ENCODE data around the gene PARP9.

The PARP9 gene

GRCh38 chr3:122553171-122553570 lies 10.9 kb downstream of the PARP9 start:
- Histone ChIP-seq H3K9me2 (ENCODE audit: low read depth, low read length) (no peaks in the 10 kb centered on the region), H3K9ac (ENCODE audit: low read length) (no peak overlapping the region), H3K4me3 (ENCODE audit: low read depth, low read length, poor library complexity, severe bottlenecking) (no peak overlapping the region), H3F3A (ENCODE audit: insufficient read depth, low read length) (no peaks in the 10 kb centered on the region), H3K36me3 (ENCODE audit: insufficient read depth, low read length) (no peaks in the 10 kb centered on the region), H4K20me1 (ENCODE audit: insufficient read depth, low read length) (no peaks in the 10 kb centered on the region), H3K4me2 (ENCODE audit: low read length) (no peak overlapping the region), H3K4me1 (ENCODE audit: insufficient read depth, low read length, severe bottlenecking) (no peaks in the 10 kb centered on the region), H3K79me2 (ENCODE audit: insufficient read depth, low read length) (no peaks in the 10 kb centered on the region), H3K27me3 (ENCODE audit: insufficient read depth, low read length) (no peaks in the 10 kb centered on the region), H3K9me3 (ENCODE audit: low read length) (no peaks in the 10 kb centered on the region), H2AFZ (ENCODE audit: low read length) (no peak overlapping the region), H3K27ac (ENCODE audit: low read depth, low read length, poor library complexity, severe bottlenecking) (no peak overlapping the region)
- TF ChIP-seq EZH2 (IDR thresholded peaks at IDR 0.05; ENCODE audit: borderline replicate concordance, low read length) (no peak), CTCF (IDR thresholded peaks at IDR 0.05; ENCODE audit: low read length) (no peak)

DNA sequence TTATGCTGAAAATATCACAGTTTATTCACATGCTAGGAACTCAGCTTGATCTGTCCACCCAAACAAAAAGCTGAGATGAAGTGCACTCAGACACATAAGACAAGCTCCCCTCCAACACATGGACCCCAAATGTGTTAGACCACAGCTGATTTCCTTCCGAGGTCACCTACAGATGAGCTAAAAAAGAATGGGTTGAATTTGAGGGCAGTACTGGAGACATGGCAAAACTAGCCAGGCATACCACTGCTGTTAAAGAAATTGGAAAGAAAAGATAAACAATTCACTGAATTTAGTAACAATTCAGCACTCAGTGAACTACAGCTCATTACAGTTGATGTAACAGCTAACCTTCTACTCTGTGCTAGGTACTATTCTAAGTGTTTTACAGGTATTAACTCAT lies 15.5 kb downstream of the PARP9 start:
- Histone ChIP-seq H4K20me1 (ENCODE audit: insufficient read depth, low read length) (no peaks in the 10 kb centered on the region), H3K36me3 (ENCODE audit: insufficient read depth, low read length) (no peaks in the 10 kb centered on the region), H3K9ac (ENCODE audit: low read length) (no peak overlapping the region), H3K27me3 (ENCODE audit: insufficient read depth, low read length) (no peaks in the 10 kb centered on the region), H3K27ac (ENCODE audit: low read depth, low read length, poor library complexity, severe bottlenecking) (no peak overlapping the region), H3K4me1 (ENCODE audit: insufficient read depth, low read length, severe bottlenecking) (no peaks in the 10 kb centered on the region), H3K9me2 (ENCODE audit: low read depth, low read length) (no peaks in the 10 kb centered on the region), H2AFZ (ENCODE audit: low read length) (no peak overlapping the region), H3K9me3 (ENCODE audit: low read length) (no peaks in the 10 kb centered on the region), H3K79me2 (ENCODE audit: insufficient read depth, low read length) (no peaks in the 10 kb centered on the region), H3K4me2 (ENCODE audit: low read length) (no peak overlapping the region), H3K4me3 (ENCODE audit: low read depth, low read length, poor library complexity, severe bottlenecking) (no peak overlapping the region), H3F3A (ENCODE audit: insufficient read depth, low read length) (no peaks in the 10 kb centered on the region)
- TF ChIP-seq EZH2 (IDR thresholded peaks at IDR 0.05; ENCODE audit: borderline replicate concordance, low read length), result no peak

GRCh38 chr3:122548076-122548475 lies 16.0 kb downstream of the PARP9 start:
- TF ChIP-seq EZH2 (IDR thresholded peaks at IDR 0.05; ENCODE audit: borderline replicate concordance, low read length) (no peak), CTCF (IDR thresholded peaks at IDR 0.05; ENCODE audit: low read length) (no peak)
- Histone ChIP-seq H3K36me3 (ENCODE audit: insufficient read depth, low read length) (no peaks in the 10 kb centered on the region), H3K27ac (ENCODE audit: low read depth, low read length, poor library complexity, severe bottlenecking) (no peak overlapping the region), H3K4me3 (ENCODE audit: low read depth, low read length, poor library complexity, severe bottlenecking) (no peak overlapping the region), H3K9ac (ENCODE audit: low read length) (no peak overlapping the region), H3K4me2 (ENCODE audit: low read length) (no peak overlapping the region), H3F3A (ENCODE audit: insufficient read depth, low read length) (no peaks in the 10 kb centered on the region), H3K4me1 (ENCODE audit: insufficient read depth, low read length, severe bottlenecking) (no peaks in the 10 kb centered on the region), H4K20me1 (ENCODE audit: insufficient read depth, low read length) (no peaks in the 10 kb centered on the region), H2AFZ (ENCODE audit: low read length) (no peak overlapping the region), H3K79me2 (ENCODE audit: insufficient read depth, low read length) (no peaks in the 10 kb centered on the region), H3K9me2 (ENCODE audit: low read depth, low read length) (no peaks in the 10 kb centered on the region), H3K9me3 (ENCODE audit: low read length) (no peaks in the 10 kb centered on the region), H3K27me3 (ENCODE audit: insufficient read depth, low read length) (no peaks in the 10 kb centered on the region)

GRCh38 chr3:122546151-122546550 lies 17.9 kb downstream of the PARP9 start:
- Histone ChIP-seq H3K4me2 (ENCODE audit: low read length) (no peak overlapping the region), H3K27ac (ENCODE audit: low read depth, low read length, poor library complexity, severe bottlenecking) (no peak overlapping the region), H3F3A (ENCODE audit: insufficient read depth, low read length) (no peaks in the 10 kb centered on the region), H2AFZ (ENCODE audit: low read length) (no peak overlapping the region), H3K27me3 (ENCODE audit: insufficient read depth, low read length) (no peaks in the 10 kb centered on the region), H3K9me2 (ENCODE audit: low read depth, low read length) (no peaks in the 10 kb centered on the region), H3K9me3 (ENCODE audit: low read length) (no peaks in the 10 kb centered on the region), H3K79me2 (ENCODE audit: insufficient read depth, low read length) (no peaks in the 10 kb centered on the region), H3K9ac (ENCODE audit: low read length) (no peak overlapping the region), H3K4me1 (ENCODE audit: insufficient read depth, low read length, severe bottlenecking) (no peaks in the 10 kb centered on the region), H3K36me3 (ENCODE audit: insufficient read depth, low read length) (no peaks in the 10 kb centered on the region), H4K20me1 (ENCODE audit: insufficient read depth, low read length) (no peaks in the 10 kb centered on the region), H3K4me3 (ENCODE audit: low read depth, low read length, poor library complexity, severe bottlenecking) (no peak overlapping the region)
- TF ChIP-seq CTCF (IDR thresholded peaks at IDR 0.05; ENCODE audit: low read length) (no peak), EZH2 (IDR thresholded peaks at IDR 0.05; ENCODE audit: borderline replicate concordance, low read length) (no peak)

Data from OCI-LY1 (cell line).